Eye (tissue), 1 donor: ENCODE measurements around the gene FOXO3.
A peak's percentile ranks its signal among the peaks of the same experiment; 100 is the strongest.
"Not testable (repeated sequence)": the region's sequence is repeated elsewhere in the genome, so short reads cannot be mapped to it uniquely, and the experiment has no call there.

Experiments
- DNase-seq: peaks from one replicate; pipeline ENCODE4 v3.0.0-alpha.2; 2015

Gene FOXO3

DNA sequence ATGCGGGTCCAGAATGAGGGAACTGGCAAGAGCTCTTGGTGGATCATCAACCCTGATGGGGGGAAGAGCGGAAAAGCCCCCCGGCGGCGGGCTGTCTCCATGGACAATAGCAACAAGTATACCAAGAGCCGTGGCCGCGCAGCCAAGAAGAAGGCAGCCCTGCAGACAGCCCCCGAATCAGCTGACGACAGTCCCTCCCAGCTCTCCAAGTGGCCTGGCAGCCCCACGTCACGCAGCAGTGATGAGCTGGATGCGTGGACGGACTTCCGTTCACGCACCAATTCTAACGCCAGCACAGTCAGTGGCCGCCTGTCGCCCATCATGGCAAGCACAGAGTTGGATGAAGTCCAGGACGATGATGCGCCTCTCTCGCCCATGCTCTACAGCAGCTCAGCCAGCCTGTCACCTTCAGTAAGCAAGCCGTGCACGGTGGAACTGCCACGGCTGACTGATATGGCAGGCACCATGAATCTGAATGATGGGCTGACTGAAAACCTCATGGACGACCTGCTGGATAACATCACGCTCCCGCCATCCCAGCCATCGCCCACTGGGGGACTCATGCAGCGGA is 102.9 kb downstream of the FOXO3 start:
- not testable (repeated sequence) for DNase-seq

DNA sequence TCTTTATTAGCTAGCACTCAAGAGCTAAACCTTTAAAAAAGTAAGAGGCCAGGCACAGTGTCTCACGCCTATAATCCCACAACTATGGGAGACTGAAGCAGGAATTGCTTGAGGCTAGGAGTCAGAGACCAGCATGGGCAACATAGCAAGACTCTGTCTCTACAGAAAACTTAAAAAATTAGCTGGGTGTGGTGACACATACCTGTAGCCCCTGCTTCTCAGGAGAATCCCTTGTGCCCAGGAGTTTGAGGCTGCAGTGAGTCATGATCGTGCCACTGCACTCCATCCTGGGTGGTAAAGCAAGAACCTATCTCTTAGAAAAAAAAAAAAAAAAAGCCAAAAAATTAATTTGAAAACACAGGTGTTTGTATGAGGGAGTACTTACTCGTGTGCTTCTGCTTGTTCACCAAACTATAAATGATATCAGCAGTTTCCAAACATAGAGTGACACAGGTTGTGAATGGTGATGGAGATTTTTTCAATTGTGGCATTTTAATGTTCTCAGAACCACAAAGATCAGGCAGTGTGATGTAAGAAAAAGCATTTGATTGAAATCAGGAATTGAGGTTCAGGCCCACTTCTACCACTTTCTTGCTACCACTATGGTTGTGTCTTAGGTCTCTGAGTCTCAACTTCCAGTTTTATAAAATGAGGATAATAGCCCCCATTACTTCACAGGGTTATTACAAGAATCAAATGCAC is 104.9 kb downstream of the FOXO3 start:
- no peak for DNase-seq

DNA sequence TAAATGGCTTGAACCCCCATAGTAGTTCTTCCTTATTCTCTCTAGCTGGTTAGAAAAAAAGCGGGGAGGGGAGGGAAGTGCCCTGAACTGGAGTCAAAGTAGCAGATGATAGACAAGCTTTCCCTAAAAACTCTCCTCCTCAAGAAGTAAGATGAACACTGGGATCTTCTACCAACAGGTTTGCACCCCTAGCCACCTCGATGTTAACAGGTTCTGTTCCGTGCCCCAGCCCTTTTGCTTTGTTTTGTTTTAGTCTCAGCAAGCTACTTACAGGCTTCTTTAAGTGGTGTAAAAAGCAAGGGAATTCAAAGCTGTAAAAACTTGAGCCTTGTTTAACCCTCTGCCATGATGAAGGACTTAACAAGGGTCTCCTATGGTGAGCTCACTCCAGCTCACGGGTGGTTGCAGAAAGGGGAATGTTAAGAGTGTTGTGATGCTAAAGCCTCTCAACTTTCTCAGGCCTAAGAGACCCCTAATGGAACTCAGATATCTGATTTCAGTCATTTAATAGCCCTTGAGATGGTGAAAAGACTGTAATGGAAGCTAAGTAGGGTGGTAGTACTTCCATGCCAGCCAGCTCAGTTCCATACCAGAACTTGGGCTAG is 106.0 kb downstream of the FOXO3 start:
- DNase-seq: no peak

GRCh38 chr6:108667993-108668392 is 107.3 kb downstream of the FOXO3 start:
- peak; percentile 67 for DNase-seq

DNA sequence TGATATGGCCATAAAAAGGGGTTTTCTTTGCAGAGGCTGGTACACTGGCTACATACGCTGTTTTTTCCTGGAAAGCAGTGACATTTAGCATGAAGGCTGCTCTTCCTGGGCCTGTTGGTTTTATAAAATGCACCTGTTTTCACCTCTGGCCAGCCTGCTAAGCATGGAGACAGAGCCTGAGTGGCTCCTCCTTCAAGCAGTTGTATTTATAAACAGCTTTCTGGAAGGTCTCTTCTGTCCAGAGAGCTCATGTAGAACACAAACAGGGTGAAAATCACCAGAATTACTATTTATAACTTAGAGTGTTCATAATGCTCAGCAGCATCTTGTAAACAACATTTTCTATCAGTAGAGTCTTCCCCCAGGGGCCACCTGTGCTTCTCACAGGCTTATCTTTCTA is 109.0 kb downstream of the FOXO3 start:
- no peak for DNase-seq

- DNase-seq: no peak
Measured at GRCh38 chr6:108671175-108671574, 110.5 kb downstream of the FOXO3 start.

- no peak for DNase-seq
Measured at GRCh38 chr6:108671790-108672189, 111.1 kb downstream of the FOXO3 start.

GRCh38 chr6:108672641-108673040 is 111.9 kb downstream of the FOXO3 start:
- no peak for DNase-seq

DNA sequence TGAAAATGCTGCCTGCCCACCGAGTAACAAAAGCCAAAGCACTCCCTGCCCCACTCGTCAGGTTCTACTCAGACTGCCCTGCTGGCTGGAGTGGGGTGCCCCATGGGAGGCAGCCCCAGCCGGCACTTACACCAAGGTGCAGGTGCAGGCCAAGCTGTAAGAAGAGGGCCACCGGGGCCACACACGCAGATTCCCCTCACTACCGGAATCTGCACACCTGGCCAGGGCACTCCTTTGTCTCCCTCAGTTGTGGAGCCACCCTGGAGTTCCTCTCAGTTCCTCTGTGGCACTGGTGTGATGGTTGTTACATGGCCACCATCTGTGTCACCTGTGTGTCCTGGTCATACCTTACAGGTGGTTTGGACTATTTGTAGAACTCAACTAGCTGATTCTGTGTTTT is 112.4 kb downstream of the FOXO3 start:
- no peak for DNase-seq

- no peak for DNase-seq
Measured at GRCh38 chr6:108673602-108674001, 112.9 kb downstream of the FOXO3 start.

DNA sequence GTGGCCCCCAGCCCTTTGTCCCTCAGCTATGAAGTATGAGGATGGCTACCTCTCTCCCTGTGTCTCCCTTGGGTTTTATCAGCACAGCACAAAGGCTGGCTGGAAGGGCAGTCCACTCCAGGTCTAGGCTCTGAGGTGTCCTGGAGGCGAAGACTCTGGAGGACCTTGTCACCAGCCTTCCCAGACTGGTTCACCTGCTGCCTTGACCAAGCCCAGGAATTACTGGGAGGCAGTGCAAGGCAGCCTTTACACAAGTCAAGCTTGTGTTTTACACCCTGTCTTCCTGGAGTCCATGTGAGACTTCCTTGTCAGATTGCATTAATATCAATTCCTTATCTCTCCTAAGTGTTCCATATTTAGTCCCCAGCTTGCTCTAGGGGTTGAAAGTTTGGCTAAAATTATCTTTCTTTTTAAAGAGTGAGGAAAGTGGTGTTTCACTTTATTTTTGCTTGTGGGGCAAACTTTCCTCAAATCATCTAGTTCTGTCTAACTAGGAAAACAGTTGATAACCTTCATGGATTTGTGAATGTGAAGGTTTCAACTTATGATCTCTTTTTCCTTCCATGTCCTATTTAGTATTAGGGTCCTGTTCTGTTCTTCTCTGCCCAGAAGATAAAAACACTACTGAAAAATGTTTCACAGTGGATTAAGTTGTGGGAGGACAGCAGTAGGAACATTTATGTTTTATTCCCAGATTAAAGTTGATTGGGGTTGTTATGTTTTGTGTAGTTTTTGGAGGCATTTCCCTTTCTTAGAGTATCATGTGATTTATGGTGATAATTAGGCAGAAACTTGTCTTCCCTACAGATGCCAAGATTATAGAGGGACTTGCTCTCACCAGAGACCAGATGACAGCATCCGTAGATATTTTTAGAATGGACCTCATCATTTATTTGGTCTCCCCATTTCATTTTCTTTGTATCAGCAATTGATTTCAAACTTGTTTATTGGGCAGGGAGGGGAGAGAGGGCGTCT is 114.8 kb downstream of the FOXO3 start:
- DNase-seq: no peak

GRCh38 chr6:108676555-108676954 is 115.8 kb downstream of the FOXO3 start:
- DNase-seq: no peak

DNA sequence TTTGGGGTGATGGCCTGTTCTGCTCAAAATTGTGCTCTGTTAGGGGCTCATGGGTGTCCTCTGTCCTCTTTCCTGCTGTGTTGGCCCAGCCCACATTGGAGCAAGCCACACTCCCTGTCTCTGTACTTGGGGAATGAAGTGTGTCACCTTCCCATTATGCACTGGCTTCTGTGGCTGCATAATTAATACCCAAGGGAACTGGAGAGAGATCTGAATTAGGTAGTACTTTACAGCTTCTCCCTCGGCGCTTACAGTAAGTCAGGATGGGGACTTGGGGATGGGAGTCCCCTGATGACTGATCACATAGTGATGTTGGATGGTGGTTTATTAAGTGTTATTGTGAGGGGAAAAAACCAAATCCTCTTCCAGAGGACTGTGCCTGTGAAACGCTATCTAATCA is 116.6 kb downstream of the FOXO3 start:
- no peak for DNase-seq

DNA sequence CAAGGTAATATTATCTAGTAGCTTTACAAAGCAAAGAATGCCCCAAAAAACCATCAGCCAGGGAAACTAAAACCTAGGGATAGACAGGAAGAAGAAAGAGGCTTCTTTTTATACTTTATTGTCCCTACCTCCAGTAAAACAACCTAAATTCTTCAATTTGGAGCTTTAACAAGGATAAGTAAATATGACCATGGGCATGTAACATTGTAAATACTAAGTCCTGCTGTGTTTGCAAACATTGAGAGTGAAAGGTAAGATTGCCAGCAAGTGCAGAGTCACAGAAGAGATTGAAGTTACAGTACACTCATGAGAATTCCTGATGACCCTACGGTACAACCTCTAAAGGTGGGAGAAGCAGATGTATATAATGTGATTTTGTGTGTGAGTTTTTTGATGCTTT is 117.2 kb downstream of the FOXO3 start:
- no peak for DNase-seq

- not testable (repeated sequence) for DNase-seq
Measured at GRCh38 chr6:108680314-108680713, 119.6 kb downstream of the FOXO3 start.

DNA sequence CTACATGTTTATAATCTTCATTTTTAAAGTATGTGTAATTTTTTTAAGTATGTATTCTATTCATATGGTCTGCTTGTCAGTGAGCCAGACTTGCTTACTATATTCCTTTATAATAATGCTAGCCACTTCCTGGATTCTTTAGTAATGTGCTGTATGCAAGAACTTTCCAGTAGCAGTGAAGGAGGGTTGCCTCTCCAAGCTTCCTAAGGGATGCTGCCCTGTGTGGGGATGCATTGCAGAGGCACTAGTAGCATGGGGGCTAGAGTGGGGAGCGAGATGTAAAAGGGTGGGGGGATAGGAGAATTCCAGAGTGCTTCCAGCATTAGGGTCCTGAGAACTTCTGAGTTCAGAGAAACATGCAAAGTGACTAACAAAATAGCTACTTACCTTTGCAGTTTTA is 121.0 kb downstream of the FOXO3 start:
- DNase-seq: not testable (repeated sequence)

DNA sequence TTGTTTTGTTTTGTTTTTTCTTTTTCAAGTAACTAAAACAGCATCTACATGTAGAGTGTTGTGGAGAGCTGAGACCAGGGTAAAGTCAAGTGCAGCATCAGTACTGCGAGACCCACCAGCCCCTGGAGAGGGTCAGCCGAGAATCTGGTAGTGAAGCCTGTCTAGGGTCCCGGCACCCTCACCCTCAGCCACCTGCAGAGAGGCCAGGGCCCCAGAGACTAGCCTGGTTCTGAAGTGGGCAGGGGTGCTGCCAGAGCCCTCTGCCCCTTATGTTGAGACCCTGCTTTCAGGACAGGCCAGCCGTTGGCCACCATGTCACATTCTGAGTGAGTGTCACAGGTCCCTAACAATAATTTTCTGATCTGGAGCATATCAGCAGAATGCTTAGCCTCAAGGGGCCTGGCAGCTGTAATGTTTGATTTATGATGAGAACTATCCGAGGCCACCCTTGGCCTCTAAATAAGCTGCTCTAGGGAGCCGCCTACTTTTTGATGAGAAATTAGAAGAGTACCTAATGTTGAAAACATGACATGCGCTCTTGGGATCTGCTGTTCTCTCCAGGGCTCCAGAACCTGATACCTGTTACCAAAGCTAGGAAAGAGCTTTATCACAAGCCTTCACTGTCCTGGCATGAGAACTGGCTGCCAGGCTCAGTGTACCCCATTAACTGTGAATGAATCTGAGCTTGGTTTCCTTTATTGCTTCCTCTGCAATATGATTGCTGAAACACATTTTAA is 121.8 kb downstream of the FOXO3 start:
- DNase-seq: not testable (repeated sequence)

- DNase-seq: not testable (repeated sequence)
Measured at GRCh38 chr6:108683976-108684375, 123.3 kb downstream of the FOXO3 start.

- DNase-seq: no peak
Measured at GRCh38 chr6:108684771-108685329, 124.1 kb downstream of the FOXO3 start.

DNA sequence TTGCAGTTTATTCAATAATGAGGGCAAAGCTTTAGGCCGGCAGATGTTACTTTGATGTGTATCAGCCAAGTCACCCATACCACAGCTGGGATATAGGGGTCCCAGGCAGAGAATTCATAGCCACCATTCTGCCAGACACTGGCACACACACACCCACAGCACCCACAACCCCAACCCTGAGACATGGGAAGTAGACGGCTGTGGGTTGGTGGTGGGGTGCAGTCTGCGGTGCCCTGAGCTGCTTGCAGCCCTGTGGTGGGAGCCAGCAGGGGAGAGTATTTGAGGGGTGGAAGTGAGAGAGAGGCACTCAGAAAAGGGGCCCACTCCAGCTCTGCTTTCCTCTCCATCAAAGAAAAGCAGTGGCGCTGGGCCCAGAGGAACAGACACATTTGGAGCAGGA is 125.3 kb downstream of the FOXO3 start:
- DNase-seq: no peak

DNA sequence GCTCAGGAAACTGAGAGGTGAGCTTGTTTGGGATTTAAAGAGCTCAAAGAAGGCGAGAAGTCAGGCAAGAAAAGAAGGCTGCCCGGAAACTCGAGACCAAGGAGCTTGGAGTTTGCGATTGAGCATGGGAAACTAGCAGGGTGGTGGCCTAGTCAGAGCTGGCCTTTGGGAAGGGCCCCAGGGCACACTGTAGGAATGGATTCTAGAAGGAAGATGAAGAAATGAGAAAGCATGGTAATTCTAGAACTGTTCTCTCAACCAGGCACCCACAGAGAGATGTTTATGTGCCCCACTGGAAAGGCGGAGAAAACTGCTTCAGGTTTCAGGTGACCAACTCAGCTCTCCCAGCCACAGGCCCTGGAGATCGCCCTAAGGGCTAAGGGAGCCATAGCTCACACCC is 126.2 kb downstream of the FOXO3 start:
- no peak for DNase-seq

DNA sequence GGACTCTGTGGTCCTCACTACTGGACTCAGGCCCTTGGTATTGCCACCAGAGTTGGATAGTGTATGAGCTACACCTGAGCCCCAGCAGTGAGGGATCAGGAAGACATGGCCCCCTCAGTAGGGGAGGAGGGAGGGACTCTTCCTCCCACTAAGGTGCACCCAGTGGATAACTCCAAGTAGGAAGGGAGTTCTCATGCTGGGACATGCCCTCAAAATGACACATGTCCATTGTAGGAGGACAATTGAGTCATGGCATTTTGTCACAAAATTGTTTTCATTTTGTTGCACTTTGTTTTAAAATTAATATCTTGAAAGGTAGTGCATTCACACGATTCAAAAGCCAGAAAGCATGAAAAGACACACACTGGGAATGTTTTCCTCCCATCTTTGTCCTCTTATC is 127.2 kb downstream of the FOXO3 start:
- DNase-seq: no peak
